HEK293 (cell line): ENCODE data around the gene ADAMTS9.

ENCODE experiments used
- BCL11A ChIP-seq: fragments of 450-650 bp; formaldehyde crosslinking; IDR thresholded peaks from 2 replicates; pipeline ENCODE4 v1.5.1; 2016; ENCODE audit warnings: low read depth, missing biosample characterization, missing genetic modification characterization
- ELK4 ChIP-seq: IDR thresholded peaks from 2 replicates; pipeline ENCODE4 v1.6.1; 2011; ENCODE audit warnings: mild to moderate bottlenecking, low read depth, low read length, borderline replicate concordance
- FEZF1 ChIP-seq: fragments of 450-650 bp; formaldehyde crosslinking; IDR thresholded peaks from 2 replicates; pipeline ENCODE4 v1.5.1; 2016; ENCODE audit warnings: missing biosample characterization, missing genetic modification characterization
- GLIS2 ChIP-seq: fragments of 450-650 bp; formaldehyde crosslinking; IDR thresholded peaks from 2 replicates; pipeline ENCODE4 v1.5.1; 2016; ENCODE audit warnings: missing biosample characterization, missing genetic modification characterization
- IKZF3 ChIP-seq: fragments of 450-650 bp; IDR thresholded peaks from 2 replicates; pipeline ENCODE4 v1.5.0; 2018; ENCODE audit warnings: missing biosample characterization, mild to moderate bottlenecking, missing genetic modification characterization, moderate library complexity
- INSM2 ChIP-seq: fragments of 450-650 bp; formaldehyde crosslinking; IDR thresholded peaks from 2 replicates; pipeline ENCODE4 v1.5.1; 2016; ENCODE audit warnings: missing biosample characterization, missing genetic modification characterization
- OSR2 ChIP-seq: fragments of 450-650 bp; formaldehyde crosslinking; IDR thresholded peaks from 2 replicates; pipeline ENCODE4 v1.5.1; 2016; ENCODE audit warnings: missing biosample characterization, missing genetic modification characterization
- PRDM1 ChIP-seq: fragments of 450-650 bp; formaldehyde crosslinking; IDR thresholded peaks from 2 replicates; pipeline ENCODE4; 2016; ENCODE audit warnings: missing biosample characterization, missing genetic modification characterization
- SCRT2 ChIP-seq: fragments of 450-650 bp; formaldehyde crosslinking; IDR thresholded peaks from 2 replicates; pipeline ENCODE4 v1.5.1; 2016; ENCODE audit warnings: missing biosample characterization, missing genetic modification characterization
- SP7 ChIP-seq: fragments of 450-650 bp; formaldehyde crosslinking; IDR thresholded peaks from 2 replicates; pipeline ENCODE4 v1.5.1; 2016; ENCODE audit warnings: missing biosample characterization, missing genetic modification characterization
- TCF7L2 ChIP-seq: IDR thresholded peaks from 2 replicates; pipeline ENCODE4 v1.6.1; 2011; ENCODE audit warnings: low read depth, mild to moderate bottlenecking, inconsistent platforms, low read length, moderate library complexity, borderline replicate concordance
- WT1 ChIP-seq: fragments of 450-650 bp; formaldehyde crosslinking; IDR thresholded peaks from 2 replicates; pipeline ENCODE4 v1.5.1; 2016; ENCODE audit warnings: missing biosample characterization, missing genetic modification characterization
- ZBTB21 ChIP-seq: fragments of 450-650 bp; formaldehyde crosslinking; IDR thresholded peaks from 2 replicates; pipeline ENCODE4 v1.5.1; 2017; ENCODE audit warnings: missing biosample characterization, missing genetic modification characterization
- ZIC2 ChIP-seq: fragments of 450-650 bp; formaldehyde crosslinking; IDR thresholded peaks from 2 replicates; pipeline ENCODE4 v1.5.1; 2016; ENCODE audit warnings: missing biosample characterization, missing genetic modification characterization
- ZNF10 ChIP-seq: fragments of 450-650 bp; formaldehyde crosslinking; IDR thresholded peaks from 2 replicates; pipeline ENCODE4 v1.5.1; 2017; ENCODE audit warnings: missing biosample characterization, missing genetic modification characterization
- ZNF148 ChIP-seq: fragments of 450-650 bp; formaldehyde crosslinking; IDR thresholded peaks from 2 replicates; pipeline ENCODE4 v1.5.0; 2017; ENCODE audit warnings: missing biosample characterization, missing genetic modification characterization, borderline replicate concordance
- ZNF18 ChIP-seq: fragments of 450-650 bp; formaldehyde crosslinking; IDR thresholded peaks from 2 replicates; pipeline ENCODE4 v1.5.1; 2016; ENCODE audit warnings: missing biosample characterization, missing genetic modification characterization
- ZNF211 ChIP-seq: fragments of 450-650 bp; formaldehyde crosslinking; IDR thresholded peaks from 2 replicates; pipeline ENCODE4 v1.5.1; 2016; ENCODE audit warnings: low read depth, missing biosample characterization, missing genetic modification characterization
- ZNF341 ChIP-seq: fragments of 450-650 bp; formaldehyde crosslinking; IDR thresholded peaks from 2 replicates; pipeline ENCODE4; 2016; ENCODE audit warnings: low read depth, missing biosample characterization, missing genetic modification characterization
- ZNF423 ChIP-seq: fragments of 450-650 bp; formaldehyde crosslinking; IDR thresholded peaks from 2 replicates; pipeline ENCODE4 v1.5.1; 2016; ENCODE audit warnings: missing biosample characterization, missing genetic modification characterization
- ZNF530 ChIP-seq: fragments of 450-650 bp; formaldehyde crosslinking; IDR thresholded peaks from 2 replicates; pipeline ENCODE4 v1.5.1; 2016; ENCODE audit warnings: low read depth, missing biosample characterization, missing genetic modification characterization
- ZNF561 ChIP-seq: fragments of 450-650 bp; IDR thresholded peaks from 2 replicates; pipeline ENCODE4 v1.5.1; 2018; ENCODE audit warnings: missing biosample characterization, missing genetic modification characterization, borderline replicate concordance
- ZNF629 ChIP-seq: fragments of 450-650 bp; formaldehyde crosslinking; IDR thresholded peaks from 2 replicates; pipeline ENCODE4 v1.5.1; 2017; ENCODE audit warnings: missing biosample characterization, missing genetic modification characterization
- TF ChIP-seq, protein P1 (sequence below): fragments of 450-650 bp; formaldehyde crosslinking; IDR thresholded peaks from 2 replicates; pipeline ENCODE4 v1.5.1; 2017; ENCODE audit warnings: missing biosample characterization, missing genetic modification characterization
- TF ChIP-seq, protein P2 (sequence below): fragments of 450-650 bp; formaldehyde crosslinking; IDR thresholded peaks from 2 replicates; pipeline ENCODE4 v1.5.1; 2016; ENCODE audit warnings: missing biosample characterization, missing genetic modification characterization
- TF ChIP-seq, protein P3 (sequence below): fragments of 450-650 bp; formaldehyde crosslinking; IDR thresholded peaks from 2 replicates; pipeline ENCODE4 v1.5.1; 2017; ENCODE audit warnings: missing biosample characterization, mild to moderate bottlenecking, missing genetic modification characterization, moderate library complexity
- TF ChIP-seq, protein P4 (sequence below): fragments of 450-650 bp; formaldehyde crosslinking; IDR thresholded peaks from 2 replicates; pipeline ENCODE4 v1.5.1; 2016; ENCODE audit warnings: missing biosample characterization, missing genetic modification characterization

ADAMTS9 gene

DNA sequence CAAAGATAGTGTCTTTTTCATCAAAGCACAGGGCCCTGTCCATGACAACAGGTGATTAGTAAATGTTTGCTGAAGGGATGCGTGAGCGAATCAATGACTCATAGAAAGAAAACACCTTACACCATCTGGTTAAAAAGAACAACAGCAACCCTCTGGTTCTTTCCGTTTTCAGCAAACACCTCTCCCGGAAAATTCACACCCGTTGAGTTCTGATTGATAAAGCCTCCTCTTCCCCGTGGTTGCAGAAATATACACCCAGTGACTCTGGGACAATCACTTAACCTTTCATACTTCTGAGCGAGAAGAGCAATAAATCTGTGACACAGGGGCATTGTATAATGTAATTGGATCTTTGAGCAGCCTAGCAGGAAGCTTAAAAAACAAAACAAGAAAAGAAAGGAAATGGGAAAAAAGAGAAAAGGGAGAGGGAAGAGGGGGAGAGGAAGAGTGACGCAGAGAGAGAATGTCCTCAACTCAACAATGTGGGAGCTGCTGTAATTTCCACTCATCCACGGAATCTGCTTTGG lies 37.6 kb downstream of the ADAMTS9 start (continued):
- TF ChIP-seq, protein P1, sequence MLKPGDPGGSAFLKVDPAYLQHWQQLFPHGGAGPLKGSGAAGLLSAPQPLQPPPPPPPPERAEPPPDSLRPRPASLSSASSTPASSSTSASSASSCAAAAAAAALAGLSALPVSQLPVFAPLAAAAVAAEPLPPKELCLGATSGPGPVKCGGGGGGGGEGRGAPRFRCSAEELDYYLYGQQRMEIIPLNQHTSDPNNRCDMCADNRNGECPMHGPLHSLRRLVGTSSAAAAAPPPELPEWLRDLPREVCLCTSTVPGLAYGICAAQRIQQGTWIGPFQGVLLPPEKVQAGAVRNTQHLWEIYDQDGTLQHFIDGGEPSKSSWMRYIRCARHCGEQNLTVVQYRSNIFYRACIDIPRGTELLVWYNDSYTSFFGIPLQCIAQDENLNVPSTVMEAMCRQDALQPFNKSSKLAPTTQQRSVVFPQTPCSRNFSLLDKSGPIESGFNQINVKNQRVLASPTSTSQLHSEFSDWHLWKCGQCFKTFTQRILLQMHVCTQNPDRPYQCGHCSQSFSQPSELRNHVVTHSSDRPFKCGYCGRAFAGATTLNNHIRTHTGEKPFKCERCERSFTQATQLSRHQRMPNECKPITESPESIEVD (tag by site-specific recombination): peak; percentile 62
- TF ChIP-seq SCRT2 (tag by site-specific recombination): peak; percentile 82
- TF ChIP-seq ZNF530 (tag by site-specific recombination): no peak
- no peak for TF ChIP-seq ELK4
- TF ChIP-seq INSM2 (tag by site-specific recombination): no peak
- no peak for TF ChIP-seq GLIS2
- no peak for TF ChIP-seq ZNF561 (tag by site-specific recombination)
- TF ChIP-seq PRDM1 (tag by site-specific recombination): peak; percentile 59; the same call in 1 of the 2 replicates
- TF ChIP-seq, protein P2, sequence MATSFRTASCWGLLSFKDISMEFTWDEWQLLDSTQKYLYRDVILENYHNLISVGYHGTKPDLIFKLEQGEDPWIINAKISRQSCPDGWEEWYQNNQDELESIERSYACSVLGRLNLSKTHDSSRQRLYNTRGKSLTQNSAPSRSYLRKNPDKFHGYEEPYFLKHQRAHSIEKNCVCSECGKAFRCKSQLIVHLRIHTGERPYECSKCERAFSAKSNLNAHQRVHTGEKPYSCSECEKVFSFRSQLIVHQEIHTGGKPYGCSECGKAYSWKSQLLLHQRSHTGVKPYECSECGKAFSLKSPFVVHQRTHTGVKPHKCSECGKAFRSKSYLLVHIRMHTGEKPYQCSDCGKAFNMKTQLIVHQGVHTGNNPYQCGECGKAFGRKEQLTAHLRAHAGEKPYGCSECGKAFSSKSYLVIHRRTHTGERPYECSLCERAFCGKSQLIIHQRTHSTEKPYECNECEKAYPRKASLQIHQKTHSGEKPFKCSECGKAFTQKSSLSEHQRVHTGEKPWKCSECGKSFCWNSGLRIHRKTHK (tag by site-specific recombination): no peak
- TF ChIP-seq, protein P3, sequence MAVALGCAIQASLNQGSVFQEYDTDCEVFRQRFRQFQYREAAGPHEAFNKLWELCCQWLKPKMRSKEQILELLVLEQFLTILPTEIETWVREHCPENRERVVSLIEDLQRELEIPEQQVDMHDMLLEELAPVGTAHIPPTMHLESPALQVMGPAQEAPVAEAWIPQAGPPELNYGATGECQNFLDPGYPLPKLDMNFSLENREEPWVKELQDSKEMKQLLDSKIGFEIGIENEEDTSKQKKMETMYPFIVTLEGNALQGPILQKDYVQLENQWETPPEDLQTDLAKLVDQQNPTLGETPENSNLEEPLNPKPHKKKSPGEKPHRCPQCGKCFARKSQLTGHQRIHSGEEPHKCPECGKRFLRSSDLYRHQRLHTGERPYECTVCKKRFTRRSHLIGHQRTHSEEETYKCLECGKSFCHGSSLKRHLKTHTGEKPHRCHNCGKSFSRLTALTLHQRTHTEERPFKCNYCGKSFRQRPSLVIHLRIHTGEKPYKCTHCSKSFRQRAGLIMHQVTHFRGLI (tag by site-specific recombination): no peak
- TF ChIP-seq, protein P4, sequence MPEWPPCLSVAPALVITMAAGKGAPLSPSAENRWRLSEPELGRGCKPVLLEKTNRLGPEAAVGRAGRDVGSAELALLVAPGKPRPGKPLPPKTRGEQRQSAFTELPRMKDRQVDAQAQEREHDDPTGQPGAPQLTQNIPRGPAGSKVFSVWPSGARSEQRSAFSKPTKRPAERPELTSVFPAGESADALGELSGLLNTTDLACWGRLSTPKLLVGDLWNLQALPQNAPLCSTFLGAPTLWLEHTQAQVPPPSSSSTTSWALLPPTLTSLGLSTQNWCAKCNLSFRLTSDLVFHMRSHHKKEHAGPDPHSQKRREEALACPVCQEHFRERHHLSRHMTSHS (tag by site-specific recombination): no peak
- TF ChIP-seq WT1: peak; percentile 27; the same call in 1 of the 2 replicates
- 0 out of 2 replicates have a peak, but pooled peaks have one; percentile 31 for TF ChIP-seq SP7 (tag by site-specific recombination)
- peak; percentile 45 for TF ChIP-seq ZNF629 (tag by site-specific recombination)
- TF ChIP-seq FEZF1 (tag by site-specific recombination): peak; percentile 85
- TF ChIP-seq ZBTB21: no peak
- TF ChIP-seq BCL11A (tag by site-specific recombination): no peak
- peak; percentile 55; the same call in 1 of the 2 replicates for TF ChIP-seq IKZF3
- peak; percentile 41; the same call in 1 of the 2 replicates for TF ChIP-seq ZNF341
- 0 out of 2 replicates have a peak, but pooled peaks have one; percentile 13 for TF ChIP-seq ZNF423 (tag by site-specific recombination)
- peak; percentile 30; the same call in 1 of the 2 replicates for TF ChIP-seq OSR2
- peak; percentile 67; the same call in 1 of the 2 replicates for TF ChIP-seq TCF7L2
- TF ChIP-seq ZNF10 (tag by site-specific recombination): peak; percentile 20; the same call in 1 of the 2 replicates
- 0 out of 2 replicates have a peak, but pooled peaks have one; percentile 20 for TF ChIP-seq ZNF18 (tag by site-specific recombination)
- TF ChIP-seq ZNF148: no peak
- peak; percentile 77 for TF ChIP-seq ZIC2 (tag by site-specific recombination)
- no peak for TF ChIP-seq ZNF211 (tag by site-specific recombination)
- TF ChIP-seq, all 188 proteins: peak for 17
